NCI-H82 treated with DMSO at 0.1 percent for 48 hours (cell line): ENCODE measurements around the gene C6.

Source experiments
- DNase-seq: peaks from one replicate; lab custom pipeline; 2025; ENCODE audit not compliant: unreplicated experiment; lab: John Stamatoyannopoulos, UW

The C6 gene

DNA sequence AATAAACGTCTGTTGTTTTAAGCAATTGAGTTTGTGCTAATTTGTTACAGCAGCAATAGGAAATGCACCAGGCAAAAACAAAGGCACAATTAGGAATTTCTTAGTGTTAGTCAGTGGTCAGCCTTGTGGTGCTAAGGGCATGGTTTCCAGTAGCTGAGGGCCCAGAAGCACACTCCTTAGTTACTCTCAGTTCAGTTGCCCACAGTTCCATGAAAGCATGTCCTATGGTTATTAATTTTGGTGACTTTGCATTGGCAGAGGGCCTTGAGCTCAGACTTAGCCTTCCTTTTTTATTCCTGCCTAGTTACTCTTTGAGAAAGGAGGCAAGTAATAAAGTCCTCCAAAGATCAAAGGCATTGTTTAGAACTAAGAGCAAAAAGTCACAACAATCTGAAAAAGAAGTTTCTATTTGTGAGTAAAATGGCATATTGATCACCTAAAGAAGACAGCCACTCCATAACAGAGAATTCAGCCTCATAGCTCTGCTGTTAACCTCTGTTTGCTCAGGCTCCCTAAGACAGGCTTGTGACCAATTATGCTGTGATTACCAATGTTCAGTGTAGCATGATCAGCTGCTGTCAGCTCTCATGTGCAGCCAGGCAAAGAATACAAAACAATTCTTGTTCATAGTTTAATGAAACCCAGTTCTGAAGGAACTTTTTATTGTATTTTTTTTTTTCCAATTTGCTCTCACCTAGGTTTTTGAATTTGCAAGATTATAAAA lies 85.2 kb downstream of the C6 start:
- DNase-seq = no peak

DNA sequence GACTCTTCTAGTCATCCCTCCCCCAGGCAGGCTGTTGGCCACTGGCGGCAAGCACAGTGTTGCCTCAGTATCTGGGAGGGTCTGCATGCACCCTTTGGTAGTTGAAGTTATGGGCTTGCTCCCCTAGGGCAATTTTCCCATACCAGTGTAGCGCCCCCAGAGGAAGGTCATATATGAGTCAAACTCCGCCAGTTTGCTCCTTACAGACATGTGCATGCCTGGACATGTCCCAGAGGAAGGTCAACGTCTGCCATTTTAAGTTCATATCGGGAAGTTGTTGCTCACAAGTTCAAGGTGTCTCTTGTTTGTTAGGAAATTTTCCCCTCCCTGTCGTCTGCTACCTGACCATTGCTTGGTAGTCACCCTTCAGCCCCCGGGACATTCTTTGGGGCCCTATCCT lies 90.9 kb downstream of the C6 start:
- DNase-seq = no peak

DNA sequence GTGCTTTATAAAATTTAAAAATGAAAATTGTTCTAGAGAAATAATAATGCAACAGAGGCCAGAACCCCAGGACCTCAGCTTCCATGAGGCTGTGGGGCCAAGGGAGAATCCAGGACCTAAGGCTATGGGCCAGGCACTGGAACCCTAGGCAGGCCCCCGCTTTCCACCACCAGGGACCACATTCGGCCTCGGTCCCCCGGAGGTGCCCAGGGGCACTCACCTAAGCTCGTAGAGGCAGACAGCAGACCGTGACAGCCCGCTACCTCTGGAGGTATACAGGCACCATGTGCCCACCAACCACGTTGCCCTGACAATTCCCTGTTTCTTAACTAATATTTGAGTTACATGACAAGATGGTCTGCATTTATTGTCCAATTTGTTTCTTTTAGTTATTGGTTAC lies 92.7 kb downstream of the C6 start:
- DNase-seq = no peak

DNA sequence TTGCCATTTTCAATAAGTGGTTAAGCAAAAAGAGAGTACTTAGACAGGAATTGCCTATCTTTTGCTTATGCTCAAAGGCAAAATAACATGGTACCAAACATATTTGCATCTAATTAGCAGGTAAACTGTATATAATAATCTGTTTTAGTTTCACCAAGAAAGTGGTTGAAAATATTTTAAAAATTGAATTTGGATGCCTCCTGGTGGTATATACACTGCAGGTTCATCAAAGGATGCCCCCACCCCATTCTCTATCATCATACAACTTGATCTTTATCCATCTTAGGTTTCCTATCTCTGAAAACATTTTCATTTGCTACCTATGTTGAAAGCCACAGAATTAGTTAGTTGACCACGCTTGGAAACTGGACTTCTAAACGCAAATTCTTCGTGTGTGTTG lies 95.2 kb downstream of the C6 start:
- DNase-seq = no peak

DNA sequence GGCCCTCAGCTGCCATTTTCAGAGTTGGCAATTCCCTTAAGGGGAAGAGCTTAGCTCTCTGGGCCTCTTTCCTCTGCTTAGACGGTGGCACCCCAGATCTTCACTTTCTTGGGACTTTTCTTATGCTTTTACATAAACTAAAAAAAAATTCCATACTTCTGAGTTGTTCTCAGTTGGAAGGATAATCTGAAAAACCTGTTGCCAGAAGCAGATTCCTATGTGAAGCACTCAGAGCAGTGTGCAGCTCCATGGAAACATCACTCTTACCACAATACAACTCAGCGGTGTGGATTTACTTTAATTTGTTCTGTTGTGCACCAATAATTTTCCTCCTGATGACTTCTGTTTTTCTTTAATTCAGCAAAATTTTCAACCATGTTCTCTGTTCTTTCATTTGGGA lies 98.1 kb downstream of the C6 start:
- no peak for DNase-seq

DNA sequence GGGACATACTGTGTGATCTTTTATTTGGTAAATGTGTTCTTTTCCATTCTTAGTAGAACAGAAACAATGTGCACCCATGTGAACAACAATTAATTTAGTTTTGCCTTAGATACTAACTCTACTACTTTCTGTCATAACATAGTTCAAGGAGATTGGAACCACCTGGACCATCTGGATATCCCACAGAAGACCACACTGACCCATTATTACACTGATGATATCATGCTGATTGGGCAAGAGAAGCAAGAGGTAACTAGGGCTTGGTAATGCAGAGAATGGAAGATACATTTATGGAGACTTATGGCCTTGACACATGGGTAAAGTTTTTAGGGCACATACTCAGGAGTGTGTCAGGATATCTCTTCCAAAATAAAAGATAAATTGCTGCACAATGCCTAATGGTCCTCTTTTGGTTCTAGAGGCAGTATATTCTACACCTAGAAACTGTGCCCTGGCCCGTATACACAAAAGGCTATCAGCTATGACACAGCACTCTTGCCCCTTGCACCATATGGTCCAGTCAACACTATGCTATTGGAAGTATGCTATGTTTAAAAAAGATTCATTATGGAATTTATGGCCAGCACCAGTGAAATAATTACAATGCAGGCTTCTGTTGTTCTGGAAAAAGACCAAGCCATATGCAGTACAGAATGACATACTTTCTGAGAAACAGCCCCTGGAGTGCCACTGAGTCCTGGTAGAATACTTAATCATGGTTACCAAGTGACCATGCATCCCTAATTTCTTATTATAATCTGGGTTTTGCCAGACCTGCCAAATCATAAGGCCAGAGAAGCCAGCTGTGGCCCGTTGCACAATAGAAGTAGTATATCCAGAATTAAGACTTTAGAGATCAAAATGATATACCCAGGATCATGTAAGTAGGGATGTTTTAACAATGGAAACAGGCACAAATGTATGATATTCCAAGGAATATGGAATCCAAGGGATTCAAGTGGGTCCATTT lies 100.6 kb downstream of the C6 start:
- DNase-seq = no peak

DNA sequence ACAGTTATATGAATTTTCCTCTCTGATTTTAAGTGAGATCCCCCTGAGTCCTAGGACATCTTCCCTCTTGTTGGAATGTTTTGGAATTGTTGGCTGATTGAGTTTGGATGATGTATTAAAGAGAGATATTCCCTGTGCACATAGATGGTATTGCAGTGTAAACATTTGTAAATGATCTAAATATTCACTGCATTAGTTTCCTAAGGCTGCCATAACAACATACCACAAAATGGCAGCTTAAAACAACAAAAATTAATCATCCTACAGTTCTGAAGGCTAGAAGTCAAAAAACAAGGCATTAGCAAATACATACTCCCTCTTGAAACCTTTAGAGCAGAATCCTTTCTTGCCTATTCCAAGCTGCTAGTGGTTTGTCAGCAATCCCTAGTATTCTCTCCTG lies 104.1 kb downstream of the C6 start:
- DNase-seq = no peak

DNA sequence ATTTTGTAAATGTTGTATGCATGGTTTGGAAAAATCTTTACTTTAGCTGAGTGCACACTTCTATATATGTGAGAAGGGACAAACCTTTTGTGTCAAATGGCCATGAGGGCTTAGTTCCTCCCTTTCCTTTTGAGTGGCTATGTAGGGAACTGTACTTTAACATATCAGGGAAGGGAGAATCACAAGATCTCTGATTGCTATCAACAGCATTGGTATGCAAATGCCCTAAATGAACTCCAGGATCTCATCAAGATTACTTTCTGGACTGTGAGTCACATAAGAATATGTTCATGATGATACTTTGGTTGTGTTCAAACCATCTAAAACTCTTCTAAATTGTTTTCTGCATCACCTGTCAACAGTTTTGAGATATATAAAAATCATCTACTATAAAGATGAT lies 111.0 kb downstream of the C6 start:
- no peak for DNase-seq

DNA sequence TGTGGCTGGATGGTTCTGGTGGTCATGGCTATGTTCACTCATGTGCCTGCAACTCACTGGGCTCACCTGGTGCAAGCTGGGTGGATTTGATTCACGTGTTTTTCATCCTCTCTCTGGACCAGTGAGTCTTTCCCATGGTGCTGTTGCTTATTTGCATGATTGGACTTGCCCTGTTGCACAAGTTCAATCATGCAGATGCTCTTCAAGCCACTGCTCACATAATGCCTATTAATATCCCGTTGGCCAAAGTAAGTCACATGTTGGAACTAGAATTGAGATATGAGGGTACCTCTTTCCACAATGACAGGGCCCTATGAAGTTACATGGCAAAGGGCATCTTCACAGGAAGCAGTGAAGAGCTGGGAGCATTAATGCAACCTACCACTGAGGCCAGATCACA lies 115.7 kb downstream of the C6 start:
- DNase-seq = no peak

DNA sequence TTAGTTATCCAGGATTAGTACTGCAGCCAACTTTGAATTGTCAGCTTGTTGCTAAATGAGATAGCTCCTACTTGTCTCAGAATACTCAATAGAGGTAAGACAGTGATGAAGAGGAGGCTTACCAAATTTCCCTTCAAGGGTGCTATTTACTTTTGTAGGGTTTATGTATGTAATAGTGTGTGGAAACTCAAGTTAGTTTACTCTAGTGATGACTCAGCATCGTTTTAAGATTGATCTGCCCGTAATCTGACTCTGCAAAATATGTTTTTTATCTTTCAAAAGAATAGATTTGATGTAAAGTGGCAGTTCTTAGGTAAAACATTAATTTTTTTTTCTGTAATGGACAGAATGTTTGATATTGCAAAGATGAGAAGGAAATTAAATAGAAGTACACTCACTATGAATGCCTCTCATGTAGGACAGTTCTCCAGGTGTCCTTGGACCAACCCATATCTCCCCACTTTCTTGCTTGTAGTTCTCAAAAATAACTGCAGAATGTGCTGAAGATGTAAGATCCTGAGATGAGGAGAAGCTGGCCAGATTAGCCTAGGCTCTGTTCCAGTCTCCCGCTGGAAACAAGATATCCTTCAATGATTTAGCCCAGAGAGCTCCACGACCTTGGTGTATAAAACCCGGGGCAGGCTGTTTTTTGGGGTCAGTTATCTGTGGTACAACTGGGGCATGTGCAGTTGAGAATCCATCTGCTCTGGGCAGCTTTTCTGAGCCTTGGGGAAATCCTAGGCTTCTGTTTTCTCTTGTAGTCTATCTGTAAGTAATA lies 117.8 kb downstream of the C6 start:
- DNase-seq = no peak

DNA sequence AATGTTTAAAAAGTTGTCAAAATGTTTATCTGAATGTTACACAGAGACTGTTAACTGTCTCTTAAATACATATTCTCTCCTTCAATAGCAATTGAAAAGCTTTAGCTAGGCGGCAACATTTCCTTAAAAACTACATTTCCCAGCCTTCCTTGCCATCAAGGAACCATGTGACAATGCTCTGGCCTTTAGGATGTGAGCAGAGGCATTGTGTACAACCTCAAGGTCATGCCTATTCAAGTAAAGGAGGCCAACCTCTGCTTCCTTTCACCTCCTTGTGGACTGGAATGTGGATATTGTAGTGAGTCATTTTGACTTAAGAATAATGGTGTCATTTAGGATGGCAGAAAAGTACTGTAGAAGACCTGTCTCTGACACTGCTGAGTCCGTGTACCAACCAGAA lies 118.5 kb downstream of the C6 start:
- DNase-seq = no peak

DNA sequence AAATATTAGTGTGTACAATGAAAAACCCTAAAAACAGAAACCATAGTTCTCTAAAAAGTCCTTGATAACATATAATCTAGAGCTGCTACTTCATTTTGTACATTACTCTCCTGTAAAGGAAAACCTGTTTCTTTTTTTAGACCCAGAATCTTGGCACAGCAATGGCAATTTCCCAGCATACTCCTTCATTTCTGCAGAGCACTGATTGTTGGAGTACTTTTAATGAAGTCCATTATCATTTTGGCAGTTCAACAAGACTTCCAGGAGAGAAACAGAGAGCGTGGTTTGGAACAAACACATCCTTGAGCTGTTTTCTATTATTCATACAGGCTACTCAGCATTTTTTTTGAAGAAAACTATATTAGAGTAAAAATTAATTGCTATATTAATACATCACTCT lies 119.5 kb downstream of the C6 start:
- DNase-seq = no peak
